ENCODE measurements around the gene ZNF134.

ZNF134 gene

GRCh38 chr19:57664269-57665127 lies 50.5 kb downstream of the ZNF134 start:
- TF ChIP-seq CTCF (IDR thresholded peaks at IDR 0.05; ENCODE audit: low read depth, low read length), result no peak
- DNase-seq (ENCODE audit: extremely low read depth, low read depth), result no peak

GRCh38 chr19:57665261-57665806 lies 51.3 kb downstream of the ZNF134 start:
- no peak for DNase-seq (ENCODE audit: extremely low read depth, low read depth)
- TF ChIP-seq CTCF (IDR thresholded peaks at IDR 0.05; ENCODE audit: low read depth, low read length), result no peak

- no peak for DNase-seq (ENCODE audit: extremely low read depth, low read depth)
- no peak for TF ChIP-seq CTCF (IDR thresholded peaks at IDR 0.05; ENCODE audit: low read depth, low read length)
Observed at GRCh38 chr19:57667228-57667627, 53.2 kb downstream of the ZNF134 start.

GRCh38 chr19:57668635-57669034 lies 54.6 kb downstream of the ZNF134 start, which contains the start of gene ZSCAN4:
TSS of gene ZSCAN4 (plus strand) at chr19:57668935. CDS start at chr19:57676146, 7,211 bp downstream.
- TF ChIP-seq CTCF (IDR thresholded peaks at IDR 0.05; ENCODE audit: low read depth, low read length), result no peak
- DNase-seq (ENCODE audit: extremely low read depth, low read depth), result no peak

- no peak for DNase-seq (ENCODE audit: extremely low read depth, low read depth)
- no peak for TF ChIP-seq CTCF (IDR thresholded peaks at IDR 0.05; ENCODE audit: low read depth, low read length)
Observed at GRCh38 chr19:57671124-57671895, 57.3 kb downstream of the ZNF134 start.

- TF ChIP-seq CTCF (IDR thresholded peaks at IDR 0.05; ENCODE audit: low read depth, low read length), result no peak
- DNase-seq (ENCODE audit: extremely low read depth, low read depth), result no peak
Observed at GRCh38 chr19:57672466-57672865, 58.4 kb downstream of the ZNF134 start.

All from AG09319 (cell line).